ENCODE measurements around the gene CERS3. TPM values are rescaled to one million over a fixed set of nuclear protein-coding genes. Genes with fewer than 3 reads are reported as not detected.

Gene CERS3
- total RNA-seq, 1 donor from 2014 or later = not detected

GRCh38 chr15:100531823-100532327 lies 3.1 kb upstream of the CERS3 start:
- H3K27me3 Mint-ChIP-seq = peaks cover 24% of the 10 kb centered on the region

GRCh38 chr15:100531204-100531603 lies 2.5 kb upstream of the CERS3 start:
- no peak for DNase-seq (ENCODE audit: low spot score, unreplicated experiment)
- no peak for TF ChIP-seq CTCF (IDR thresholded peaks at IDR 0.05; ENCODE audit: unreplicated experiment)
- no peaks in the 10 kb centered on the region for H3K36me3 Mint-ChIP-seq (ENCODE audit: insufficient read depth)
- peak overlapping the region; percentile 73 for H3K27ac Mint-ChIP-seq
- H3K9me3 Mint-ChIP-seq (ENCODE audit: low read depth) = no peaks in the 10 kb centered on the region
- no peaks in the 10 kb centered on the region for H3K4me1 Mint-ChIP-seq (ENCODE audit: low read depth)
- no peak overlapping the region for H3K4me3 Mint-ChIP-seq (ENCODE audit: low read depth)
- peaks cover 22% of the 10 kb centered on the region for H3K27me3 Mint-ChIP-seq

More at GRCh38 chr15:100531823-100532327, 3.1 kb upstream of the CERS3 start:
- Mint-ChIP-seq H3K4me3 (ENCODE audit: low read depth) (no peak overlapping the region), H3K9me3 (ENCODE audit: low read depth) (no peaks in the 10 kb centered on the region), H3K27ac (no peak overlapping the region), H3K4me1 (ENCODE audit: low read depth) (no peaks in the 10 kb centered on the region), H3K36me3 (ENCODE audit: insufficient read depth) (no peaks in the 10 kb centered on the region)
- DNase-seq (ENCODE audit: low spot score, unreplicated experiment) = no peak
- no peak for TF ChIP-seq CTCF (IDR thresholded peaks at IDR 0.05; ENCODE audit: unreplicated experiment)

- H3K9me3 Mint-ChIP-seq (ENCODE audit: low read depth) = no peaks in the 10 kb centered on the region
- no peak overlapping the region for H3K27ac Mint-ChIP-seq
- no peak overlapping the region for H3K4me3 Mint-ChIP-seq (ENCODE audit: low read depth)
- DNase-seq (ENCODE audit: low spot score, unreplicated experiment) = no peak
- no peaks in the 10 kb centered on the region for H3K4me1 Mint-ChIP-seq (ENCODE audit: low read depth)
- H3K36me3 Mint-ChIP-seq (ENCODE audit: insufficient read depth) = no peaks in the 10 kb centered on the region
- H3K27me3 Mint-ChIP-seq = peaks cover 22% of the 10 kb centered on the region
- no peak for TF ChIP-seq CTCF (IDR thresholded peaks at IDR 0.05; ENCODE audit: unreplicated experiment)
Observed at GRCh38 chr15:100529556-100529955, 806 bp upstream of the CERS3 start.

- no peak for TF ChIP-seq CTCF (IDR thresholded peaks at IDR 0.05; ENCODE audit: unreplicated experiment)
- Mint-ChIP-seq H3K4me1 (ENCODE audit: low read depth) (no peaks in the 10 kb centered on the region), H3K36me3 (ENCODE audit: insufficient read depth) (no peaks in the 10 kb centered on the region), H3K27ac (no peak overlapping the region), H3K27me3 (peaks cover 10% of the 10 kb centered on the region), H3K4me3 (ENCODE audit: low read depth) (no peak overlapping the region), H3K9me3 (ENCODE audit: low read depth) (no peaks in the 10 kb centered on the region)
- no peak for DNase-seq (ENCODE audit: low spot score, unreplicated experiment)
Observed at GRCh38 chr15:100526027-100526481, 2.7 kb downstream of the CERS3 start.

GRCh38 chr15:100525436-100525835 lies 3.3 kb downstream of the CERS3 start:
- Mint-ChIP-seq H3K4me3 (ENCODE audit: low read depth) (no peak overlapping the region), H3K9me3 (ENCODE audit: low read depth) (no peaks in the 10 kb centered on the region), H3K27ac (no peak overlapping the region), H3K4me1 (ENCODE audit: low read depth) (no peaks in the 10 kb centered on the region), H3K36me3 (ENCODE audit: insufficient read depth) (no peaks in the 10 kb centered on the region), H3K27me3 (peaks cover 9% of the 10 kb centered on the region)
- DNase-seq (ENCODE audit: low spot score, unreplicated experiment) = no peak
- no peak for TF ChIP-seq CTCF (IDR thresholded peaks at IDR 0.05; ENCODE audit: unreplicated experiment)
